ENCODE measurements around the gene SPG11.
"Not testable (repeated sequence)": the region's sequence is repeated elsewhere in the genome, so short reads cannot be mapped to it uniquely, and the experiment has no call there.

SPG11 gene

GRCh38 chr15:44654858-44655257 is 8.6 kb downstream of the SPG11 start:
- TF ChIP-seq CTCF (IDR thresholded peaks at IDR 0.05; ENCODE audit: low read depth, low read length): no peak
- H3K4me3 ChIP-seq (replicated peaks in 1 of 2; ENCODE audit: low read depth in 2 of 2, low read length in 2 of 2): no peak overlapping the region
- peak in 1 of 2 donors; percentile 11 for DNase-seq (ENCODE audit: low read depth in 2 of 2)

GRCh38 chr15:44647637-44648036 is 15.8 kb downstream of the SPG11 start:
- no peak overlapping the region for H3K4me3 ChIP-seq (replicated peaks in 1 of 2; ENCODE audit: low read depth in 2 of 2, low read length in 2 of 2)
- no peak for TF ChIP-seq CTCF (IDR thresholded peaks at IDR 0.05; ENCODE audit: low read depth, low read length)
- no peak for DNase-seq (ENCODE audit: low read depth in 2 of 2)

GRCh38 chr15:44647036-44647435 is 16.4 kb downstream of the SPG11 start:
- no peak for DNase-seq (ENCODE audit: low read depth in 2 of 2)
- H3K4me3 ChIP-seq (replicated peaks in 1 of 2; ENCODE audit: low read depth in 2 of 2, low read length in 2 of 2): no peak overlapping the region
- TF ChIP-seq CTCF (IDR thresholded peaks at IDR 0.05; ENCODE audit: low read depth, low read length): no peak

GRCh38 chr15:44646460-44646859 is 17.0 kb downstream of the SPG11 start:
- H3K4me3 ChIP-seq (replicated peaks in 1 of 2; ENCODE audit: low read depth in 2 of 2, low read length in 2 of 2): no peak overlapping the region
- TF ChIP-seq CTCF (IDR thresholded peaks at IDR 0.05; ENCODE audit: low read depth, low read length): no peak
- no peak for DNase-seq (ENCODE audit: low read depth in 2 of 2)

- TF ChIP-seq CTCF (IDR thresholded peaks at IDR 0.05; ENCODE audit: low read depth, low read length): no peak
- no peak for DNase-seq (ENCODE audit: low read depth in 2 of 2)
- H3K4me3 ChIP-seq (replicated peaks in 1 of 2; ENCODE audit: low read depth in 2 of 2, low read length in 2 of 2): no peak overlapping the region
Observed at GRCh38 chr15:44641651-44642050, 21.8 kb downstream of the SPG11 start.

- DNase-seq (ENCODE audit: low read depth in 2 of 2): no peak
- no peak for TF ChIP-seq CTCF (IDR thresholded peaks at IDR 0.05; ENCODE audit: low read depth, low read length)
- H3K4me3 ChIP-seq (replicated peaks in 1 of 2; ENCODE audit: low read depth in 2 of 2, low read length in 2 of 2): no peak overlapping the region
Observed at GRCh38 chr15:44636976-44637375, 26.5 kb downstream of the SPG11 start.

GRCh38 chr15:44633603-44634002 is 29.9 kb downstream of the SPG11 start:
- peak; percentile 74 to 83 for DNase-seq (ENCODE audit: low read depth in 2 of 2)
- no peak overlapping the region for H3K4me3 ChIP-seq (replicated peaks in 1 of 2; ENCODE audit: low read depth in 2 of 2, low read length in 2 of 2)
- TF ChIP-seq CTCF (IDR thresholded peaks at IDR 0.05; ENCODE audit: low read depth, low read length): no peak

- H3K4me3 ChIP-seq (replicated peaks in 1 of 2; ENCODE audit: low read depth in 2 of 2, low read length in 2 of 2); DNase-seq (ENCODE audit: low read depth in 2 of 2): not testable (repeated sequence)
Observed at GRCh38 chr15:44625286-44625685, 38.2 kb downstream of the SPG11 start.
